Fibroblast of lung (primary cell): ENCODE data around the gene SYNDIG1L. TPM values are rescaled to one million over a fixed set of nuclear protein-coding genes. Genes with fewer than 3 reads are reported as not detected.

Experiments
- DNase-seq, 2 donors: peaks; one replicate each; pipeline versions ENCODE4 v3.0.0 to v3.0.0-alpha.2; 2010; ENCODE audit warnings: low read depth in 2 of 2
- H2AFZ ChIP-seq: 2 replicates; pipeline ENCODE4 v1.5.1; 2012; ENCODE audit warnings: low read length, control low read depth, inconsistent platforms
- H3K27ac ChIP-seq: 2 replicates; pipeline ENCODE4 v1.5.1; 2011; ENCODE audit warnings: low read length, control low read depth; ENCODE audit not compliant: insufficient read depth
- H3K27me3 ChIP-seq: 2 replicates; pipeline ENCODE4 v1.5.1; 2011; ENCODE audit warnings: mild to moderate bottlenecking, low read length; ENCODE audit not compliant: control insufficient read depth, insufficient read depth
- H3K36me3 ChIP-seq: 2 replicates; pipeline ENCODE4 v1.5.1; 2011; ENCODE audit warnings: low read length; ENCODE audit not compliant: control insufficient read depth, insufficient read depth
- H3K4me1 ChIP-seq: 2 replicates; pipeline ENCODE4 v1.5.1; 2011; ENCODE audit warnings: low read length; ENCODE audit not compliant: control insufficient read depth, insufficient read depth; ENCODE audit errors: extremely low read depth
- H3K4me2 ChIP-seq: 2 replicates; pipeline ENCODE4 v1.5.1; 2011; ENCODE audit warnings: low read length, control low read depth; ENCODE audit not compliant: insufficient read depth; ENCODE audit errors: extremely low read depth
- H3K4me3 ChIP-seq, 4 experiments: fragments of 200-600 bp in 1 of 4; sonication (generic) in 1 of 4; replicated peaks in 1 of 4; 2 replicates each; pipeline ENCODE4 v1.5.1; 2011 to 2016; ENCODE audit warnings: low read length in 4 of 4, low read depth in 3 of 4, mild to moderate bottlenecking in 3 of 4, control low read depth in 2 of 4, inconsistent platforms in 1 of 4, mixed read lengths in 1 of 4; ENCODE audit not compliant: insufficient read depth in 1 of 4; ENCODE audit errors: control extremely low read depth in 1 of 4
- H3K79me2 ChIP-seq: 2 replicates; pipeline ENCODE4 v1.5.1; 2012; ENCODE audit warnings: mild to moderate bottlenecking, low read length, inconsistent platforms; ENCODE audit not compliant: control insufficient read depth, insufficient read depth
- H3K9ac ChIP-seq: 2 replicates; pipeline ENCODE4 v1.5.1; 2011; ENCODE audit warnings: mild to moderate bottlenecking, low read length, control low read depth; ENCODE audit not compliant: insufficient read depth
- H3K9me3 ChIP-seq: 2 replicates; pipeline ENCODE4 v1.5.1; 2012; ENCODE audit warnings: low read depth, low read length; ENCODE audit not compliant: control insufficient read depth, insufficient read depth
- H4K20me1 ChIP-seq: 2 replicates; pipeline ENCODE4 v1.5.1; 2011; ENCODE audit warnings: low read length; ENCODE audit not compliant: control insufficient read depth, insufficient read depth; ENCODE audit errors: extremely low read depth
- CTCF ChIP-seq, 2 donors: IDR thresholded peaks in 1 of 2; conservative IDR thresholded peaks in 1 of 2; 1 replicate in 1 of 2; 2 replicates in 1 of 2; pipeline ENCODE4 v1.5.1; 2011 to 2012; ENCODE audit warnings: low read length in 2 of 2, control low read depth in 1 of 2, inconsistent platforms in 1 of 2, low read depth in 1 of 2, mild to moderate bottlenecking in 1 of 2
- EZH2 ChIP-seq: IDR thresholded peaks from 2 replicates; pipeline ENCODE4 v1.5.1; 2012; ENCODE audit warnings: low read length, control low read depth, mild to moderate bottlenecking; ENCODE audit errors: missing control alignments
- polyA plus RNA-seq, 2 donors: library from polyadenylated mRNA; depleted of rRNA in 1 of 2; stranded (reverse) in 1 of 2; unstranded in 1 of 2; fragments of >200 nt; gene quantifications; 2 replicates each; pipeline ENCODE4 v1.2.1, GENCODE V29; 2011 to 2012; ENCODE audit warnings: missing spikeins in 1 of 2
- total RNA-seq: library from RNA; depleted of rRNA; stranded (reverse); fragments of >200 nt; gene quantifications from 2 replicates; pipeline ENCODE4 v1.2.1, GENCODE V29; 2014

The SYNDIG1L gene
- total and polyA plus RNA-seq, 2 donors (not counting 1 experiment from before 2014, with no cell fraction given) = not detected

- Histone ChIP-seq H4K20me1 (no peaks in the 10 kb centered on the region), H3K36me3 (no peaks in the 10 kb centered on the region), H3K4me3 (no peak overlapping the region), H3K9me3 (no peaks in the 10 kb centered on the region), H3K9ac (no peak overlapping the region), H3K27me3 (peaks cover 33% of the 10 kb centered on the region), H3K4me1 (no peaks in the 10 kb centered on the region), H3K4me2 (no peak overlapping the region), H3K27ac (no peak overlapping the region), H3K79me2 (no peaks in the 10 kb centered on the region), H2AFZ (no peak overlapping the region)
- no peak for DNase-seq
- no peak for TF ChIP-seq EZH2
- no peak for TF ChIP-seq CTCF (conservative IDR thresholded peaks at IDR 0.05 in 1 of 2, IDR thresholded peaks at IDR 0.05 in 1 of 2; ENCODE audit: low read depth in 1 of 2, low read length in 2 of 2)
These were observed 30.9 kb downstream of the SYNDIG1L start for GRCh38 chr14:74395094-74395493.

GRCh38 chr14:74394549-74394948, 31.5 kb downstream of the SYNDIG1L start:
- no peaks in the 10 kb centered on the region for H3K9me3 ChIP-seq

More at GRCh38 chr14:74394549-74394948, 31.5 kb downstream of the SYNDIG1L start:
- Histone ChIP-seq H4K20me1 (no peaks in the 10 kb centered on the region), H3K79me2 (no peaks in the 10 kb centered on the region), H3K27me3 (peaks cover 28% of the 10 kb centered on the region), H3K27ac (no peak overlapping the region), H2AFZ (no peak overlapping the region), H3K4me3 (no peak overlapping the region), H3K4me1 (no peaks in the 10 kb centered on the region), H3K36me3 (no peaks in the 10 kb centered on the region), H3K9ac (no peak overlapping the region), H3K4me2 (no peak overlapping the region)
- no peak for TF ChIP-seq CTCF (conservative IDR thresholded peaks at IDR 0.05 in 1 of 2, IDR thresholded peaks at IDR 0.05 in 1 of 2; ENCODE audit: low read depth in 1 of 2, low read length in 2 of 2)
- TF ChIP-seq EZH2 = no peak
- no peak for DNase-seq
